HepG2 (cell line): Measurements from ENCODE around the gene PDZD7. TPM values are rescaled to one million over a fixed set of nuclear protein-coding genes. Genes with fewer than 3 reads are reported as not detected.

Source experiments
- ATAC-seq: fragments of 200-7000 bp; cut with Tn5 transposase; 3 replicates; pipeline ENCODE4 v1.9.1; 2020; ENCODE audit warnings: mild to moderate bottlenecking, moderate library complexity
- BruUV-seq: library from RNA; stranded (reverse); fragments of 400-500 nt; replicated peaks from 2 replicates; lab custom pipeline; 2021; lab: Mats Ljungman, UMichigan
- CTCF ChIA-PET: fragments of 300-600 bp; formaldehyde crosslinking; extraction: SDS; loops from one replicate; lab custom pipeline; 2021; ENCODE audit warnings: low total read pairs, inconsistent platforms, low intra/inter-chr PET ratio; lab: Yijun Ruan, JAX
- POLR2A ChIA-PET: fragments of 350-600 bp; sonication (Branson Sonifier 250); formaldehyde crosslinking; loops from one replicate; lab custom pipeline; 2020; ENCODE audit warnings: antibody characterized with exemption, inconsistent platforms; lab: Yijun Ruan, JAX
- DNase-seq: peaks from one replicate; pipeline ENCODE4 v3.0.0-alpha.2; 2015; ENCODE audit warnings: low spot score
- FAIRE-seq: peaks from 3 replicates; lab custom pipeline; 2011; peaks lifted over from hg19 to GRCh38; lab: Jason Lieb, UNC
- H2AFZ ChIP-seq: one replicate; pipeline ENCODE4 v1.6.1; 2011; ENCODE audit warnings: low read length, inconsistent platforms
- H3K27ac ChIP-seq: fragments of 300-600 bp; 3 replicates; pipeline ENCODE4 v1.8.0; 2011; ENCODE audit warnings: mixed run types, mild to moderate bottlenecking, mixed read lengths, low read length, inconsistent platforms; ENCODE audit not compliant: insufficient read depth; ENCODE audit errors: extremely low read length
- H3K27me3 ChIP-seq, 2 experiments: fragments of 200-600 bp in 1 of 2; 2 replicates in 1 of 2; 3 replicates in 1 of 2; pipeline versions ENCODE4 v1.6.0 to v1.8.0; 2011; ENCODE audit warnings: low read length in 2 of 2, mild to moderate bottlenecking in 2 of 2, moderate library complexity in 2 of 2, inconsistent platforms in 1 of 2; ENCODE audit not compliant: insufficient read depth in 2 of 2, control insufficient read depth in 1 of 2
- H3K36me3 ChIP-seq, 2 experiments: fragments of 200-600 bp in 1 of 2; replicated peaks in 1 of 2; 2 replicates in 1 of 2; 3 replicates in 1 of 2; pipeline versions ENCODE4 v1.5.1 to v1.8.0; 2011; ENCODE audit warnings: low read length in 2 of 2, inconsistent platforms in 1 of 2; ENCODE audit not compliant: insufficient read depth in 2 of 2, control insufficient read depth in 1 of 2
- H3K4me1 ChIP-seq: 2 replicates; pipeline ENCODE4 v1.5.1; 2012; ENCODE audit warnings: low read length, inconsistent platforms; ENCODE audit not compliant: insufficient read depth
- H3K4me2 ChIP-seq: 2 replicates; pipeline ENCODE4 v1.6.0; 2011; ENCODE audit warnings: low read depth, low read length, inconsistent platforms
- H3K4me3 ChIP-seq, 3 experiments: fragments of 200-600 bp in 1 of 3; sonication (generic), shearing (Covaris generic) in 1 of 3; replicated peaks in 1 of 3; 2 replicates each; pipeline ENCODE4 v1.5.1; 2011 to 2016; ENCODE audit warnings: low read length in 3 of 3, inconsistent platforms in 2 of 3, low read depth in 2 of 3, mild to moderate bottlenecking in 2 of 3, control low read depth in 1 of 3, mixed read lengths in 1 of 3; ENCODE audit not compliant: insufficient read depth in 1 of 3
- H3K79me2 ChIP-seq: one replicate; pipeline ENCODE4 v1.6.1; 2011; ENCODE audit warnings: low read length, inconsistent platforms; ENCODE audit not compliant: insufficient read depth
- H3K9ac ChIP-seq: 2 replicates; pipeline ENCODE4 v1.6.0; 2011; ENCODE audit warnings: mild to moderate bottlenecking, low read depth, low read length, inconsistent platforms; ENCODE audit not compliant: insufficient read depth
- H3K9me3 ChIP-seq: 2 replicates; pipeline ENCODE4 v1.5.1; 2012; ENCODE audit warnings: mild to moderate bottlenecking, low read length
- H4K20me1 ChIP-seq: 2 replicates; pipeline ENCODE4 v1.6.0; 2011; ENCODE audit warnings: inconsistent platforms, mild to moderate bottlenecking, low read length, moderate library complexity; ENCODE audit not compliant: insufficient read depth
- ELF3 ChIP-seq: IDR thresholded peaks from 2 replicates; pipeline ENCODE4 v1.6.1; 2016; ENCODE audit warnings: missing genetic modification reagents, missing compliant biosample characterization
- KMT2B ChIP-seq: IDR thresholded peaks from 2 replicates; pipeline ENCODE4 v1.6.1; 2016; ENCODE audit warnings: missing genetic modification reagents, missing compliant biosample characterization
- NCOA5 ChIP-seq: sonication (generic); formaldehyde crosslinking; IDR thresholded peaks from 2 replicates; pipeline ENCODE4 v1.4.0; 2020; ENCODE audit warnings: missing genetic modification reagents
- SMC3 ChIP-seq: IDR thresholded peaks from 2 replicates; pipeline ENCODE4 v1.6.1; 2011; ENCODE audit warnings: low read length, improper control_type of control experiment
- TGIF2 ChIP-seq: IDR thresholded peaks from 2 replicates; pipeline ENCODE4 v1.6.1; 2016; ENCODE audit warnings: control low read depth, missing compliant biosample characterization
- XRCC5 ChIP-seq: fragments of 200-400 bp; formaldehyde crosslinking; optimal IDR thresholded peaks from 2 replicates; pipeline ENCODE3; 2017; ENCODE audit warnings: mild to moderate bottlenecking, low read length
- ZC3H13 ChIP-seq: sonication (generic); formaldehyde crosslinking; IDR thresholded peaks from 2 replicates; pipeline ENCODE4 v1.8.1; 2023; ENCODE audit warnings: mild to moderate bottlenecking, missing genetic modification reagents, moderate library complexity
- ZNF329 ChIP-seq: sonication (generic); formaldehyde crosslinking; IDR thresholded peaks from 2 replicates; pipeline ENCODE4 v1.9.0; 2021; ENCODE audit warnings: low read depth, mild to moderate bottlenecking, missing genetic modification reagents
- ZNF543 ChIP-seq: sonication (generic); formaldehyde crosslinking; IDR thresholded peaks from 2 replicates; pipeline ENCODE4 v1.4.0; 2020; ENCODE audit warnings: mild to moderate bottlenecking, missing genetic modification reagents
- ZNF556 ChIP-seq: sonication (generic); formaldehyde crosslinking; IDR thresholded peaks from 2 replicates; pipeline ENCODE4 v1.4.0; 2020; ENCODE audit warnings: mild to moderate bottlenecking, missing genetic modification reagents, borderline replicate concordance
- ZNF768 ChIP-seq: sonication (generic); formaldehyde crosslinking; IDR thresholded peaks from 2 replicates; pipeline ENCODE4 v1.4.0; 2020; ENCODE audit warnings: missing genetic modification reagents
- whole genome bisulfite sequencing: methylation state at CpG from one replicate; pipeline ENCODE4 v1.1.6; 2017; ENCODE audit warnings: low lambda C conversion rate; 5-methylcytosine and 5-hydroxymethylcytosine counted together
- in situ Hi-C: cut with HindIII; loops from 2 replicates; pipeline ENCODE4 v1.10.0; 2017; ENCODE audit warnings: low pct_unique_long_range_greater_than_20kb; ENCODE audit not compliant: extremely low pct_ligation_motif_present
- intact Hi-C: fragments of 100-400 bp; cut with micrococcal nuclease; formaldehyde crosslinking; loops from one replicate; pipeline ENCODE4 v1.10.0; 2022; ENCODE audit not compliant: unreplicated experiment
- polyA plus RNA-seq, 8 experiments: library from polyadenylated mRNA; depleted of rRNA in 3 of 8; stranded (reverse) in 7 of 8; unstranded in 1 of 8; fragments of >200 nt; fragmentation: Illumina TruSeq in 4 of 8; extraction: Trizol in 4 of 8; gene quantifications; 2 replicates each; pipeline versions ENCODE4 v1.2.1 to v1.2.3, GENCODE V29; 2011 to 2016; ENCODE audit warnings: low read depth in 4 of 8, missing spikeins in 1 of 8, mixed read lengths in 1 of 8; ENCODE audit not compliant: insufficient read depth in 1 of 8
- total RNA-seq, 5 experiments: library from RNA; depleted of rRNA; stranded (reverse); fragments of >200 nt; fragmentation: Illumina TruSeq; extraction: Trizol; gene quantifications; 2 replicates each; pipeline ENCODE4 v1.2.3, GENCODE V29; 2016; ENCODE audit warnings: low read depth in 1 of 5
- TF ChIP-seq, protein P1 (sequence below): sonication (generic); formaldehyde crosslinking; IDR thresholded peaks from 2 replicates; pipeline ENCODE4 v1.5.0; 2020; ENCODE audit warnings: mild to moderate bottlenecking, missing genetic modification reagents, moderate library complexity
- TF ChIP-seq, protein P2 (sequence below): IDR thresholded peaks from 2 replicates; pipeline ENCODE4 v1.6.1; 2016; ENCODE audit warnings: low read depth, control low read depth
- TF ChIP-seq, protein P3 (sequence below): sonication (generic); formaldehyde crosslinking; IDR thresholded peaks from 2 replicates; pipeline ENCODE4 v1.4.0; 2020; ENCODE audit warnings: missing genetic modification reagents, mild to moderate bottlenecking, borderline replicate concordance

Gene PDZD7
- total and polyA plus RNA-seq, 2 of the 13 experiments (the other 11 are each of a cell fraction or from before 2014, with no cell fraction given): 0.58 to 0.73 TPM

DNA sequence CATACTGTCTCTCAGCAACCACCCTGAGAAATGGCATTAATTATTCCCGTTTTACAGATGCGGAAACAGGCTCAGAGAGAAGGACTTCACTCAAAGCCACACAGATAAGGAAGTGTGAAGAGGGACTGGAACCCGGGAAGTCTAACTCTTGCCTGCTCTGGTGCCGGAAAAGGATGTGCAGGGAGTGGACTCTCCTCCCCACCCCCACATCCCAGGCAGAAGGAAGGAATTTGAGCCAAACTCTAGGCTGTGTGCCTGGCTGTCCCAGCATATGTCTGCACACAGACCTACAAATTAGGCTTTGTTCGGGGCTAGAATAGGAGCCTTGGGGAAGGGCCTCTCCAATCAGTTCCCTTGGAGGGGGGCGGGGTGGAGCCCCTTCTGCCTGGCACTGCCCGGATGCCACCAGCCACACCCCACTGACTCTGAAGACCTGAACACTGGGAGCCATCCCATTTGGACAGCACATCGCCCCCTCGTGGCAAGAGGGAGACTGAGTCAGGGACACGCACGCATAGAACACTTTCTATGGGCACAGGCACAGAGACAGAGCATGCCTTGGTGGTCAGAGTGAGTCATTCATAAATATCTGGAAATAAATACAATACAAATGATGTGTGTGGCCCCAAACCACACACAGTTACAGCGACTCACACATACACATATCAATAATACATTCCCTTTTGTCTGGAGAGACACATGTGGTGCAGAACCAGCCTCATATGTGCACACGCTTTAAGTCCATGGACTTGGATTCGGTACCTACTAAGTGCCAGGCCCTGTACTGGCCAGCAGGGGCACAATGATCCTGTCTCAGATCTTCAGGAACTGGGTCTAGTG is 18.2 kb downstream of the PDZD7 start:
- Histone ChIP-seq H3K4me3 (peak overlapping the region in 1 of 3 experiments; percentile 77; a peak in 2 of 6 replicates), H3K9ac (no peak overlapping the region), H3K4me2 (peak overlapping the region; percentile 89), H3K36me3 (no peaks in the 10 kb centered on the region), H4K20me1 (no peaks in the 10 kb centered on the region), H3K27me3 (no peaks in the 10 kb centered on the region), H2AFZ (no peak overlapping the region), H3K9me3 (no peaks in the 10 kb centered on the region), H3K4me1 (peaks cover 75% of the 10 kb centered on the region), H3K27ac (no peak overlapping the region), H3K79me2 (no peaks in the 10 kb centered on the region)
- FAIRE-seq (peak; percentile 91), ATAC-seq (peak; percentile 73), DNase-seq (peak; percentile 89)
- POLR2A ChIA-PET: interaction anchor here (1.2 to 7.1 kb wide), 4 partner anchors 13 to 32 kb away, joined by 4 to 124 read pairs (median 6); partner anchors contain the start of genes LZTS2, PDZD7 and SFXN3
- intact Hi-C loops (loop anchor here (1.0 to 5.0 kb wide), 4 partner anchors 14 to 135 kb away; no protein-coding TSS in a partner anchor), in situ Hi-C loops (no loop called here)
- BruUV-seq: no TSS peak
- WGBS: 13% methylated on average over 11 of the region's 14 CpGs
- CTCF ChIA-PET: interaction anchor here (0.6 to 6.1 kb wide), 7 partner anchors 16 to 341 kb away, joined by 3 to 240 read pairs (median 3); partner anchors contain the start of genes LZTS2 and SEMA4G
- TF ChIP-seq, protein P1, sequence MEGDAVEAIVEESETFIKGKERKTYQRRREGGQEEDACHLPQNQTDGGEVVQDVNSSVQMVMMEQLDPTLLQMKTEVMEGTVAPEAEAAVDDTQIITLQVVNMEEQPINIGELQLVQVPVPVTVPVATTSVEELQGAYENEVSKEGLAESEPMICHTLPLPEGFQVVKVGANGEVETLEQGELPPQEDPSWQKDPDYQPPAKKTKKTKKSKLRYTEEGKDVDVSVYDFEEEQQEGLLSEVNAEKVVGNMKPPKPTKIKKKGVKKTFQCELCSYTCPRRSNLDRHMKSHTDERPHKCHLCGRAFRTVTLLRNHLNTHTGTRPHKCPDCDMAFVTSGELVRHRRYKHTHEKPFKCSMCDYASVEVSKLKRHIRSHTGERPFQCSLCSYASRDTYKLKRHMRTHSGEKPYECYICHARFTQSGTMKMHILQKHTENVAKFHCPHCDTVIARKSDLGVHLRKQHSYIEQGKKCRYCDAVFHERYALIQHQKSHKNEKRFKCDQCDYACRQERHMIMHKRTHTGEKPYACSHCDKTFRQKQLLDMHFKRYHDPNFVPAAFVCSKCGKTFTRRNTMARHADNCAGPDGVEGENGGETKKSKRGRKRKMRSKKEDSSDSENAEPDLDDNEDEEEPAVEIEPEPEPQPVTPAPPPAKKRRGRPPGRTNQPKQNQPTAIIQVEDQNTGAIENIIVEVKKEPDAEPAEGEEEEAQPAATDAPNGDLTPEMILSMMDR (CRISPR knock-in tag): peak; percentile 93
- TF ChIP-seq ZNF556: 0 out of 2 replicates have a peak, but pooled peaks have one; percentile 37
- no peak for TF ChIP-seq ZC3H13 (CRISPR knock-in tag)
- no peak for TF ChIP-seq TGIF2 (CRISPR knock-in tag)
- TF ChIP-seq SMC3: peak; percentile 73
- peak; percentile 42; the same call in 1 of the 2 replicates for TF ChIP-seq KMT2B (CRISPR knock-in tag)
- TF ChIP-seq, protein P2, sequence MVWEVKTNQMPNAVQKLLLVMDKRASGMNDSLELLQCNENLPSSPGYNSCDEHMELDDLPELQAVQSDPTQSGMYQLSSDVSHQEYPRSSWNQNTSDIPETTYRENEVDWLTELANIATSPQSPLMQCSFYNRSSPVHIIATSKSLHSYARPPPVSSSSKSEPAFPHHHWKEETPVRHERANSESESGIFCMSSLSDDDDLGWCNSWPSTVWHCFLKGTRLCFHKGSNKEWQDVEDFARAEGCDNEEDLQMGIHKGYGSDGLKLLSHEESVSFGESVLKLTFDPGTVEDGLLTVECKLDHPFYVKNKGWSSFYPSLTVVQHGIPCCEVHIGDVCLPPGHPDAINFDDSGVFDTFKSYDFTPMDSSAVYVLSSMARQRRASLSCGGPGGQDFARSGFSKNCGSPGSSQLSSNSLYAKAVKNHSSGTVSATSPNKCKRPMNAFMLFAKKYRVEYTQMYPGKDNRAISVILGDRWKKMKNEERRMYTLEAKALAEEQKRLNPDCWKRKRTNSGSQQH: 0 out of 2 replicates have a peak, but pooled peaks have one; percentile 57
- no peak for TF ChIP-seq ZNF329 (CRISPR knock-in tag)
- peak; percentile 48; the same call in 1 of the 2 replicates for TF ChIP-seq ELF3 (CRISPR knock-in tag)
- peak; percentile 93 for TF ChIP-seq XRCC5
- no peak for TF ChIP-seq NCOA5
- TF ChIP-seq, protein P3, sequence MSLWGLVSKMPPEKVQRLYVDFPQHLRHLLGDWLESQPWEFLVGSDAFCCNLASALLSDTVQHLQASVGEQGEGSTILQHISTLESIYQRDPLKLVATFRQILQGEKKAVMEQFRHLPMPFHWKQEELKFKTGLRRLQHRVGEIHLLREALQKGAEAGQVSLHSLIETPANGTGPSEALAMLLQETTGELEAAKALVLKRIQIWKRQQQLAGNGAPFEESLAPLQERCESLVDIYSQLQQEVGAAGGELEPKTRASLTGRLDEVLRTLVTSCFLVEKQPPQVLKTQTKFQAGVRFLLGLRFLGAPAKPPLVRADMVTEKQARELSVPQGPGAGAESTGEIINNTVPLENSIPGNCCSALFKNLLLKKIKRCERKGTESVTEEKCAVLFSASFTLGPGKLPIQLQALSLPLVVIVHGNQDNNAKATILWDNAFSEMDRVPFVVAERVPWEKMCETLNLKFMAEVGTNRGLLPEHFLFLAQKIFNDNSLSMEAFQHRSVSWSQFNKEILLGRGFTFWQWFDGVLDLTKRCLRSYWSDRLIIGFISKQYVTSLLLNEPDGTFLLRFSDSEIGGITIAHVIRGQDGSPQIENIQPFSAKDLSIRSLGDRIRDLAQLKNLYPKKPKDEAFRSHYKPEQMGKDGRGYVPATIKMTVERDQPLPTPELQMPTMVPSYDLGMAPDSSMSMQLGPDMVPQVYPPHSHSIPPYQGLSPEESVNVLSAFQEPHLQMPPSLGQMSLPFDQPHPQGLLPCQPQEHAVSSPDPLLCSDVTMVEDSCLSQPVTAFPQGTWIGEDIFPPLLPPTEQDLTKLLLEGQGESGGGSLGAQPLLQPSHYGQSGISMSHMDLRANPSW (CRISPR knock-in tag): no peak
- 0 out of 2 replicates have a peak, but pooled peaks have one; percentile 28 for TF ChIP-seq ZNF768 (CRISPR knock-in tag)
- peak; percentile 52; the same call in 1 of the 2 replicates for TF ChIP-seq ZNF543 (CRISPR knock-in tag)
